Activated CD4-positive, alpha-beta T cell treated with anti-CD3 and anti-CD28 coated beads, Interleukin-2, Interleukin-6, amounts not matched to agents 100 ng/mL and 50 ng/mL, durations not matched to agents 16 hours and 8 hours (primary cell): ENCODE measurements around the gene NPPA.

Experiments
- DNase-seq: peaks from one replicate; pipeline ENCODE4 v3.0.0-alpha.2; 2020

Gene NPPA

DNA sequence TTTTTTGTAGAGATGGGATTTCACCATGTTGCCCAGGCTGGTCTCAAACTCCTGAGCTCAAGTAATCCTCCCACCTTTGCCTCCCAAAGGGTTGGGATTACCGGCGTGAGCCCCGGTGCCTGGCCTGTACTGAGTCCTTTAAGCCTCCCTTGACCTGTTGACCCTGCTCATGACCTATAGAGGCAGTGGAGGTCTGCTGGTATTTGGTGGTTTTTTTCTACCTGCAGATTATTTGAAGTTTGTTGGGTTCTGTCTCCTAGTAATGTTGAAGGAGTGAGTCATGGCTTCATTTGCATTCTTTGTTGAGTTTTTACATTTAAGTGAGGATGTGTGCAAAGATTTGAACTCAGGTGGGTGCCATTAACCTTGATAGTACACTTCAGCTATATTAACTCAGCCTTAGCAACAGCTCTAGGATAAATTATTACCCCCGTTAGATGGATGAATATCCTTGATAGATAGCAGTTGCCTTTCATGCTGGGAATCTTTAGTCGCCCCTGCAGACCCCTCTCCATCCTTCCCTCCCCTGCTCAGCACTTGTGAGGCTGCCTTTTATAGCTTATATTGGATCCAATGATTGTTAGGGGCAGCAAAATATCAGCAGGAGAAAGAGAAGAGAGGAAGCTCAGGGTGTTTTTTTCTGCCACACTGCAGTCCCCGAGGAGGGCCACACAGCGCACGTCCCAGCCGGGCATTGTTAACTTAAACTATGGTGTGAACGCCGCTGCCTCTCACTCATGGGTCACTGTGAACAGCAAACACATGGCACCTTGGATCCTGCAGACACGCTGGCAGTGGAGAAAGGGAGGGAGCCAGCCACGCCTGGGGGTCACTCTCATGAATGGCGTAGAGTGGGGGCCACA lies 26.0 kb upstream of the NPPA start:
- no peak for DNase-seq

DNA sequence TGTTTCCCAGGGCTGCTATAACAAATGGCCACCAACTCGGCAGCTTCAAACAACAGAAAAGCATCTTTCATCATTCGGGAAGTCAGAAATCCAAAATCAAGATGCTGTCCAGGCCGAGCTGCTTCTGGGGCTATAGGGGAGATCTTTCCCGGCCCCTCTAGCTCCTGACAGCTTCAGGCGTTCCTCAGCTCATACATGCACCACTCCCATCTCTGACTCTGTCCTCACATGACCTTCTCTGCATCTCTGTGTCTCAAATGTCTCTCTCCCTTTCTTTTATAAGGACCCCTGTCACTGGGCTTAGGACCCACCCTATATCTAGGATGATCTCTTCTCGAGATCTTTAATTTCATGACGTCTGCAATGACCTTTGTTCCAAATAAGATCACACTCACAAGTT lies 25.0 kb upstream of the NPPA start:
- DNase-seq: no peak

DNA sequence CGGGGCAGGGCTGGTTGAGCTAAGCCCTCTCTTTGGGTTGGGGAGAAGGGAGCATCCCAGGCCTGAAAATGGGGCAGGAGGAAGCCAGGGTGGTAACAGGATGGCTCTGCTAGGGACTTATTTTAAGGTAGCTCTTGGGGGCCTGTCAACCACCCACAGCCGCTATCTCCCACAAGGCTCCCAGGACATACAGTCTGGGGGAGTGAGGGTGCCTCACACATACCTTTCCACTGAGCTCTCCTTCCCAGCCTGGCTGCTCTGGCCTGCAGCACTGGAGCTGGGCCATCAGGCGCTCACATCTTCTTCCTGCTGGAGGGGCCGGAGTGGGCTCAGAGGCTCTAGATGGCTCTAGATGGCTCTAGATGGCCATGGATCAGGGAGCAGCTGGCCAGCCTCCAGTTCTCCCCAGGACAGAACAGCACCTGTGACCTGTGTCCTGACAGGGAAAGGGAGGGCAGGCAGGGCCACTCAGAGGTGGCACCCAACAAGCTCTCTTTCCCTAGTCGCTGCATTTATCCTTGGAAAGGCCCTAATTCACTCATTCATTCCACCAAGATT lies 22.1 kb upstream of the NPPA start:
- DNase-seq: no peak

DNA sequence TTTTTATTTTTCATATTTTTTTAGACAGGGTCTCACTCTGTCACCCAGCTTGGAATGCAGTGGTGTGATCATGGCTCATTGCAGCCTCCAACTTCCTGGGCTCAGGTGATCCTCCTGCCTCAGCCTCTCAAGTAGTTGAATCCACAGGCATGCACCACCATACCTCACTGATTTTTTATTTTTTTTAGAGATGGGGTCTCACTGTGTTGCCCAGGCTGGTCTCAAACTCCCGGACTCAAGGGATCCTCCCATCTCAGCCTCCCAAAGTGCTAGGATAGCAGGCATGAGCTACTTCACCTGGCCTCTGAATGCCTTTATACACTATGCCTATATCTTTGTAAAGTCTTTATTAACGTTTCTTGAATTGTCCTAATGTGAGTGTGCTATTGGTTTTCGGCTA lies 21.5 kb upstream of the NPPA start:
- no peak for DNase-seq

DNA sequence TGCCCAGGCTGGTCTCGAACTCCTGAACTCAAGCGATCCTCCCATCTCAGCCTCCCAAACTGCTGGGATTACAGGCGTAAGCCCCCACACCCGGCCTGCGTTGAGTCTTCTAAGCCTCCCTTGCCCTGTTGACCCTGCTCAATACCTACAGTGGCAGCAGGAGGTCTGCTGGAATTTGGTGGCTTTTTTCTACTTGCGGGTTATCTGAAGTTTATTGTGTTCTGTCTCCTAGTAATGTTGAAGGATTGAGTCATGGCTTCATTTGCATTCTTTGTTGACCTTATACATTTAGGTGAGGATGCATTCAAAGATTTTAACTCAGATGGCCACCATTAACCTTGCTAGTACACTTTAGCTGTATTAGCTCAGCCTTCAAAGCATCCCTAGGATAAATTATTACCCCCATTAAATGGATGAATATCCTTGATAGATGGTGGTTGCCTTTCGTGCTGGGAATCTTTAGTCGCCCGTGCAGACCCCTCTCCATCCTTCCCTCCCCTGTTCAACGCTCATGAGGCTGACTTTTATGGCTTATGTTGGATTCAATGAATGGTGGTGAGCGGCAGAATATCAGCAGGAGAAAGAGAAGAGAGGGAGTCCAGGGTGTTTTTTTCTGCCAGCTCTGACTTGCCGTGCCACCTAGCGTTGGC lies 20.9 kb upstream of the NPPA start:
- no peak for DNase-seq

DNA sequence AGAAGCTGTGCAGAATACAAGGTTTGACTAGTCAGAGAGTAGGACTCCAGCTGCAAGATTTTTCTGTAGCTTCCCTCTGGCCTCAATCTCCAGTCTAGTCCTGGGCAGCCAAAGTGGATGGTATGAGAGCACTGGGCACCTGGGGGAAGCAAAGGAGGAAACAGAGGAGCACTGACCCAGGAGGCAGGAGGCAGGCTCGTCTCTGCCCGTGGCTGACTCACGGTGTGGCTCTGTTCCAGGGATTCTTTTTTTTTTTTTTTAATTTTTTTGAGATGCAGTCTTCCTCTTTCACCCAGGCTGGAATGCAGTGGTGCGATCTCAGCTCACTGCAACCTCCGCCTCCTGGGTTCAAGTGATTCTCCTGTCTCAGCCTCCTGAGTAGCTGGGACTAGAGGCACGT lies 15.3 kb upstream of the NPPA start:
- DNase-seq: no peak

DNA sequence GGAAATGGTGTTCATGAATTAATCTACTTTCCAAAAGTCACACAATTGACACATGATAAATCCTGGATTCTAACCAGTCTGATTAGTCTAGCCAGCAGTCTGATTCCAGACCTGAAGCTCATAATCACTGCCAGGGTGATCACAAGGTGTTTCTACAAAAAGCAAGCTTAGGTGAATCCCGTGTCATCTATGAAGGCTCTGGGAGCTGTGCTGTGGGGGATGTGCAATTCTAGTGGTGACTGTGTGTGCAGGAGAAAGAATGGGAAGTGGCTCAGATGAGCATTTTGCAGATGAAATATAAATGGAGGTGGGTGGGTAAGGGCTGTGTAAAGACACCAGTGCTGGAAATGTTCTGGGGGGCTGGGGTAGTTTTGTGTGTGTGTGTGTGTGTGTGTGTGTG lies 13.0 kb upstream of the NPPA start:
- DNase-seq: no peak

DNA sequence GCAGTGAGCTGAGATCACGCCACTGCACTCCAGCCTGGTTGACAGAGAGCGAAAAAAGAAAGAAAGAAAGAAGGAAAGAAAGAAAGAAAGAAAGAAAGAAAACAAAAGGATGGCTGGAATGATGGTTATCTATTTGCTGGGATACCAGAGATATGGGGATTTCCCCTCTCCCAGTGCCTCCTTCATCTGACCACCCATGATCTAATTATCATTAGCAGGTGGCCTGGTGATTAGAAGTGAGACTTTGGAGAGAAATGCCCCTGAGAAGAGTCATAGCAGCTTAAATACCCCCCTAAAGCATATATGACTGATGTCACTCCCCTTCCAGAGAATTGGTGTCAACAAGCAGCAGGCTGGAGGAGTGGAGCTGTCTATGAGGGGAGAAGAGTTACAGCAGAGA lies 12.5 kb upstream of the NPPA start:
- no peak for DNase-seq

DNA sequence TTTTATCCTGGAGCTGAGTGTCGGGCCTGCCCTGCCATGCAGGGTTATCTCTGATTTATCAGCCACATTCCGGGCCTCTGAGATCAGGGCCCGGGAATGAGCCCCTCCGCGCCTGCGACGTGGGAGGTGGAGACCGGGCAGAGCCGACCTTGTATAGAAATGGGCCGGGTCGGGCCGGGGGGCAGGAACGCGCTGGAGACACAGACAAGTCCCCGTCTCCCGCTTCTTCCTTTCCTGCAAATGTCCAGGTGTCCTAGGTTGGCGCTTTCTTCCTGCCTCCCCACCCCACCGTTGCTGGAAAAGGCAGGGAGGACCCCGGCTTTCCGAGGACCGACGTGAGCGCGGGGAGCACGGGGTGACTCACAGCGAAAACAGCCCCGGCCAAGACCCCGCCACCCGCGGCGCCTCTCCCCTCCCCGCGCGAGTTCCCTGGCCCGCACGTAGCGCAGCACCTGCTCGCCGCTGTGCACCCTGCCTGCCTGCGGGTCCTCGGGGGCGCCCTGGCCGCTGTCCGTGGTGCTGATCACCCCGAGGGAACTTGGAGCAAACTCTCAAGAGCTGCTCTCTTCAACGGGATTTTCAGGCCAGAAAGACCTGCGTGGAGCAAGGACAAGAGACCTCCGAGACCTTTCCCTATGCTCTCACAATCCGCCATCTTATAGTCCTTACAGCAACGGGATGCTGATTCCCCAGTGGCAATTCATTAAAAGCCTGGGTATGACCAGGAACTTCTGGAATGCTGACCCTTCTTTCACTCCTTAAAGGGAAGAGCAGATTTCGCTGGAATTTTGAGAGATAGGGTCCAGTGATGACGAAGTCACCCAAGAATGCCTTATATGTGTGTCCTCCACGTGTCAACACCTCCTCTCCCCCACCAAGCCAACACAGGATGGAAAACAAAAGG lies 11.6 kb upstream of the NPPA start:
- DNase-seq: peak; percentile 61

DNA sequence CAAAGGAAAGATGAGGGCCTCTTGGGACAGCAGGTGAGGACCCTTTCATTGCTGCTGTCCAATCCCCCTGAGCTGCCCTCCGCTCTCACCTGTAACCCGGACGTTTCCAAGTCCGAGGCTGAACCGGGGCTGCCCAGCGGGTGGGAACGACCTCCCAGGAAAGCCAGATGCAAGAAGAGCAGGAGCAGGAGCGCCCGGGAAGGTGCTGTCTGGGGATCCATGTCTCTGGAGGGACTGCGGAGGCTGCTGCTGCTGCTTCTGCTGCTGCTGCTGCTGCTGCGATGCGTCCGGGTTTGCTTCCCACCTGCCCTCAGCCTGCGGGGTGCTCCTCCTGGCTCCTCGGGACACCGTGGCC lies 11.0 kb upstream of the NPPA start, which contains the start of gene NPPB:
Gene NPPB (minus strand): TSS at position 333 of the 355 bp plus-strand sequence. CDS start 112 bp downstream, at position 221.
- no peak for DNase-seq

DNA sequence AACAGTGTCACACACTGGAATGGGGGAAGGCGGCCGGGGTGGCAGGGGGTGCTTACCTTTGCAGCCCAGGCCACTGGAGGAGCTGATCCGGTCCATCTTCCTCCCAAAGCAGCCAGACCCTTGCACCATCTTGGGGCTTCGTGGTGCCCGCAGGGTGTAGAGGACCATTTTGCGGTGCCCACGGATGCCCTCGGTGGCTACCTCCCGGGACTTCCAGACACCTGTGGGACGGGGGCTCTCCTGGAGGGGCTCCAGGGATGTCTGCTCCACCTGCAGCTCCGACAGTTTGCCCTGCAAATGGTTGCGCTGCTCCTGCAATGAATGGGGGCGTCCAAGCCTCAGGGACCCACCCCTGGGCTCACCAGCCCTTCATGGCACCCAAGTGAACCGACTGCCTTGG lies 10.6 kb upstream of the NPPA start:
- DNase-seq: no peak

DNA sequence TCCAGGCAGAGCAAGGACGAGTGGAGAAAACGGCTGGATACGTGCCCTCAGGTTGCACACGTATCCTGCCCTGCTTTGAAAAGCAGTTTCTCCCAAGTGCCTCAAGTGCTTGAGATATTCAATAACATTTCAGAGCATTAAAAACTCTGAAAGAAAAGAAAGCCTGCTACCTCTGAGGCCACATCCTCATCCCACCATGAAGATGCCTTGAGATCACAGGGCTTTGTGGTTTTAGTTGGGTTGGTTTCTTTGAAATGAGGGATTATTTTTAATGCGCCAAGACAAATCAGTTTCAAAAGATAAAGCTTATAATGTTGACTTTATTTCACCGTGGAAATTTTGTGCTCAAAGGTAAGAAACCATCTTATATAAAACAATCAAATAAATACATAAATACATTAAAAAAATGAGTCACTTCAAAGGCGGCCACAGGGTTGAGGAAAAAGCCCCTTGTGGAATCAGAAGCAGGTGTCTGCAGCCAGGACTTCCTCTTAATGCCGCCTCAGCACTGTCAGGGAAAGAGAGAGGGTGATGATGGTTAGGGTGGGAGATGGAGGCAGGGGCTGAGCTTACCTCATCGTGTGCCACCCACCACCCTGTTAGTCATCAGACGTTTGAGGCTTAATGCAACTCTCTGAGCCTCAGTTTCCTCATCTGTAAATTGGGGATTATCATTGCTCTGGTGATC lies 9.7 kb upstream of the NPPA start:
- DNase-seq: no peak

DNA sequence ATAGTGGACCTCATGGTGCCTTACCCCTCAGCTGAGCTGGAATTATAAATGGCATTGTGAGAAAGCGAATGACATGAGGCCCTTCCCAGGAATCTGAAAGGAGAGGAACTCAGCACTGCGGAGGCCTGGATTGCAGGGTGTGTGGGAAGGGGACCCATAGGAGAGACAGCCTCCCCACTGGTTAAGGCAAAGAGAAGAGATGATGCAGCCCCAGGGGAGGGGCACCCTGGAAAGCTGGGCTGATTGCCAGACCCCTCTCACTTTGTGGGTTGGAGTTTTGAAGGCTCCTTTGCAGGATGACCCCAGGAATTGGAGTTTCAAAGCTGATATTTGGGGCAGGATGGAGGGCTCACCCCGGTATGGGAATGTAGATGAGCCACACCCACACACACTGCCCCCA lies 9.1 kb upstream of the NPPA start:
- DNase-seq: no peak

DNA sequence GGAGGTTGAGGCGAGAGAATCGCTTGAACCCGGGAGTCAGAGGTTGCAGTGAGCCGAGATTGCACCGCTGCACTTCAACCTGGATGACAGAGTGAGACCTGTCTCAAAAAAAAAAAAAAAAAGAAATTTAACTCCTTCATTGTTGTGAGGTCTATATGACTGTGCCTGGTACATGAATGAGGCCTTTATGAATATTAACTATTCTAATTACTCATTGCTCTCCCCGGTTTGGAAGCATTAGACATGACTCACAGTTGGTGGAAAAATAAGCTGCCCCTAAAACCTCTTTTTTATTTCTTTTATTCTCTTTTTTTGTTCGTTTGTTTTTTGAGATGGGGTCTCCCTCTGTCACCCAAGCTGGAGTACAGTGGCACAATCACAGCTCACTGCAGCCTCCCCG lies 7.8 kb upstream of the NPPA start:
- peak; percentile 30 for DNase-seq

DNA sequence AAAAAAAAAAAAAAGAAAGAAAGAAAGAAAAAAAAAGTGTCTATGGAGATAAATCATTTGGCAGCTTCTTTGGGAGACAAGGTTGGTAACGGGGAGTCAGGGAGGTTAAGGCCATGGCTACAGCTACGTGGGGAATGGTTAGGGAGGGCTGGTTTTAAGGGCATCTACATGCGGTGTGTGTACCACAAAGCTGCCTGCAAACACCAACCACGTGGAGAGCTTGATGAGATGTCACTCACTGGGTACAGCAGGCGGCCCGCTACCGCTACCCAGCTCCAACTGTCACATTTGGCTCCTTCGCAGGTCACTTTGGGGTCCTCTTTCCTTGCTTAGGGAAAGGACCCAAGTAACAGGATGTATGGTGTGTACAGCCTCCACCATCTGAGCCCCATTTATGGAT lies 6.9 kb upstream of the NPPA start:
- no peak for DNase-seq

DNA sequence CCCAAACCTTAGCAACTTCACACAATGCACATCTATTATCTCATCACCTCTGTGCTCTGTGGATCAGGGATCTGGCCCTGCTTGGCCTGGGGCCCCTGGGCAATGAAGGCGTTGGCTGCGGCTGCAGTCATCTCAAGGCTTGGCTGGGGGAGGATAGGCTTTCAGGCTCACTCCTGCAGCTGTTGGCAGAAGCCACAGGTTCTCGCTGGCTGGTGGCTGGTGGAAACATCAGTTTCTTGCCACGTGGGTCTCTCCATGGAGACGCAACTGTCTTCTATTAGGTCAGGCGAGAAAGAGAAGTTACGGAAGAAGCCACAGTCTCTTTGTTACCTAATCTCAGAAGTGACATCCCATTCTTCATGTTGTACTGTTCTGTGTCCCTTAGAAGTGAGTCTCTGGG lies 3.6 kb upstream of the NPPA start:
- DNase-seq: no peak

DNA sequence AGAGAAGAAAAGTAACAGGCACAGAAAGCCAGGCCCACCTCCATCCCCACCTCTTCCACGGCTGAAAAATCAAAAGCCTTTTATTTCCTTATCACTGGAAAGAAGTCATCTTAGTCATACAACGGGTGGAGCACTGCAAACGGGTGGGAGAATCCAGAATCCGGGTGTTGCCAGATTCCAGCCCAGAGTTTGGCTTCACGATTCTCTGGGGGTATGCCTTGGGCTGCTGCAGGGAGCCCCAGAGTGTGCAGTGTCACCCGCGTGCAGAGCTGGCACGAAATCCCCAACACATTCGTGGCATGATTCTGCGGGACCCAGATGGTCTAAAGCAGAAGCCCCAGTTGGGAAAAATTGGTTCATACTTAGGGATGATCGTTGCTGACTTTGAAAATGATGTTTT lies 2.6 kb upstream of the NPPA start:
- DNase-seq: no peak

DNA sequence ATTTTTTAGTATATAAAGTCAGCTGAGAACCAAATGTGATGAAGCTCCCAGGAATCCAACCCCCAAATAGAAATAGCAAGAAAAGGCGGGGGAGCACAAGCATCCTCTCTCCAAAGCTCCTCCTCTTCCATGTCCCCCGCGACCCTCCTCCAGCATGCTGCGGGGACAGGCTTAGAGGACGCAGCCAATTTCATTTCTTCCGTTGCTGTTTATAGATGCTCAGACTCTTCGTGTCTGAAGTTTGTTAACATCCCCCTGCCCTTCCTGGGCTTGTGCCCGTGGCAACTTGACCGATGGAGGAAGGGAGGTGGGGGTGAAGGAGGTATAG lies 754 bp upstream of the NPPA start:
- DNase-seq: no peak

DNA sequence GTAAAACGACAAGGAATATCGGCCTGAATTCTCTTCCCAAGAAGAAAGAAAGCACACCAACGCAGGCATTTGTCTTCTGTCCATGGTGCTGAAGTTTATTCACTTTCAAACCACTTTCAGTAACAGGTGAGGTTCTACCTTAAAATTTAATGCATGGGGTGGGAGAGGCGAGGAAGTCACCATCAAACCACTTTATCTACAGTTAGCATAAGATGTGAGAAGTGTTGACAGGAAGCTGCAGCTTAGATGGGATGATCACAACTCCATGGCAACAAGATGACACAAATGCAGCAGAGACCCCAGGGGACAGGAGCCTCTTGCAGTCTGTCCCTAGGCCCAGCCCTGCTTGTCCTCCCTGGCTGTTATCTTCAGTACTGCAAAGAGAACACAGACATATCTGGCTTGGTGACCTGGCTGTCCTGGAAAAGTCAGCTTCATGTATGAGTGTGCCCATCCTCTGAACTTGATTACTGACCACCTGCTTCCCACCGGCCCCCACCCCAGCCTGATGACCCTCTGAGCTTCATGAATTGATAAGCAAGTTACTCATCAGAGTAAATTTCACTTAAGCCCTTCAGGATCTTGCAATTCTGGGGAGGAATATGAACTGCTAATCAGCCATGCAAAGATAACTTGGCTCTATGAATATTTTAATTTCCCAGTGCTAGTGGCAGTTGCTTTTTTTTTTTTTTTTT lies 1.8 kb downstream of the NPPA start:
- DNase-seq: no peak

DNA sequence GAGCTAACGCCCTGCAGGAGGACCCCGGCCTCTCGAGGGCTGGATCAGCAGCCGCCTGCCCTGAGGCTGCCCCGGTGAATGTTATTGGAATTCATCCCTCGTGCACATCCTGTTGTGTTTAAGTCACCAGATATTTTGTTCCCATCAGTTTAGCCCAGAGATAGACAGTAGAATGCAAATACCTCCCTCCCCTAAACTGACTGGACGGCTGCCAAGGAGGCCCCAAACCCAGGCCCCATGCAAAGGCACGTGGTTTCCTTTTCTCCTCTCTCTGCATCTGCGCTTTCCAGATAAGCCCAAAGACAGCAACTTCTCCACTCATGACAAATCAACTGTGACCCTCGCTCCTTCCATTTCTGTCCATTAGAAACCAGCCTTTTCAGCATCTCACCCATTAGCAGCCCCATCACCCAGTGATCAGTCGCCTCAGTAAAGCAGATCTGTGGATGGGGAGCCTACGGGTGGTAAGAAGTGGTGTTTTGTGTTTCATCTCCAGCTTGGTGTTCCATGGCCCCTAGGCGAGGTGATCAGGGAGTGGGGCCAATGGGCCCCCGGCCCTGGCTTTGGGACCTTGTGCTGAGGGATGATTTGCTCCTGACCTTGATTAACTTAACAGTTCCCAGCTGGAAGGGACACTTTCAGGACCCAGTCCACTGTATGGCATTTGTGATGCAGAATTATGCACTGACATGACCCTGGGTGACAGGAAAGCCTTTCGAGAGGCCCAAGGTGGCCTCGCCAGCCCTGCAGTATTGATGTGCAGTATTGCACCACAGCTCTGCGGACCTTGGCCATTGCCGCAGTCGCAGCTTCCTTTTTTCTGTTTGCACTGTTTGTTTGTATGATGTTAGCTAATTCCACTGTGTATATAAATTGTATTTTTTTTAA lies 5.2 kb downstream of the NPPA start:
- DNase-seq: no peak
